Measurements from ENCODE around the gene ARHGEF6.
A peak's percentile ranks its signal among the peaks of the same experiment; 100 is the strongest.

ARHGEF6 gene

DNA sequence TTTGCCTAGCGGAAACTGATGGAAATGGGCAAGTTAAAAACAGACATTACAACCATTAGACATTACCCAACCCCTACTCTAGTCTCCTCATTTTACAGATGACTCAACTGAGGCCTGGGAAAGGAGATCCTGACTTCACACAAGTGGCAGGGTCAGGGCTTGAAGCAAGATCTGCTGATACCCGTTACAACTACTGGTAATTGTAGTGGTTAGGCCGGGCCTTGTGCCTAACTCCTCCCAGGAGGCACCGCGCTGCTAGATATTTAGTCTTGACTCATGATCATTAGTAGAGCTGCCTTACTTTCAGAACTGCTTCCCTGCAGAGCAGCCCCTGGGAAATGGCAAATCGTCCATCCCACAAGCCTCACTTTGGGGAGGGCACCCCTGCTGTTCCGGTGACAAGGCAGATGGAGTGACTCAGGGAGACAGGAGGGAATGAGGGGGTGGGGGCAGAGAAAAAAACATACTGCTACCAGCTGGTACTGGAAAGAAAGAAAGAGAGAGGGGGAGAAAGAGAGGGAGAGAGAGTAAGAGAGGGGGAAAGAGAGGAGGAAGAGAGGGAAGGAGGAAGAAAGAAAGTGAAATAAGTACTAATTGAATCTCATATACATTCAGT lies 12.2 kb downstream of the ARHGEF6 start:
- TF ChIP-seq, protein P1, sequence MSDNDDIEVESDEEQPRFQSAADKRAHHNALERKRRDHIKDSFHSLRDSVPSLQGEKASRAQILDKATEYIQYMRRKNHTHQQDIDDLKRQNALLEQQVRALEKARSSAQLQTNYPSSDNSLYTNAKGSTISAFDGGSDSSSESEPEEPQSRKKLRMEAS (IDR thresholded peaks at IDR 0.05; ENCODE audit: low read depth, low read length) = no peak
- TF ChIP-seq MYC (IDR thresholded peaks at IDR 0.05; ENCODE audit: low read depth, low read length) = peak; percentile 30; the same call in 1 of the 2 replicates
- H3K4me3 ChIP-seq (ENCODE audit: low read depth, low read length) = peak overlapping the region; percentile 51
- DNase-seq (ENCODE audit: low read depth) = peak; percentile 95

DNA sequence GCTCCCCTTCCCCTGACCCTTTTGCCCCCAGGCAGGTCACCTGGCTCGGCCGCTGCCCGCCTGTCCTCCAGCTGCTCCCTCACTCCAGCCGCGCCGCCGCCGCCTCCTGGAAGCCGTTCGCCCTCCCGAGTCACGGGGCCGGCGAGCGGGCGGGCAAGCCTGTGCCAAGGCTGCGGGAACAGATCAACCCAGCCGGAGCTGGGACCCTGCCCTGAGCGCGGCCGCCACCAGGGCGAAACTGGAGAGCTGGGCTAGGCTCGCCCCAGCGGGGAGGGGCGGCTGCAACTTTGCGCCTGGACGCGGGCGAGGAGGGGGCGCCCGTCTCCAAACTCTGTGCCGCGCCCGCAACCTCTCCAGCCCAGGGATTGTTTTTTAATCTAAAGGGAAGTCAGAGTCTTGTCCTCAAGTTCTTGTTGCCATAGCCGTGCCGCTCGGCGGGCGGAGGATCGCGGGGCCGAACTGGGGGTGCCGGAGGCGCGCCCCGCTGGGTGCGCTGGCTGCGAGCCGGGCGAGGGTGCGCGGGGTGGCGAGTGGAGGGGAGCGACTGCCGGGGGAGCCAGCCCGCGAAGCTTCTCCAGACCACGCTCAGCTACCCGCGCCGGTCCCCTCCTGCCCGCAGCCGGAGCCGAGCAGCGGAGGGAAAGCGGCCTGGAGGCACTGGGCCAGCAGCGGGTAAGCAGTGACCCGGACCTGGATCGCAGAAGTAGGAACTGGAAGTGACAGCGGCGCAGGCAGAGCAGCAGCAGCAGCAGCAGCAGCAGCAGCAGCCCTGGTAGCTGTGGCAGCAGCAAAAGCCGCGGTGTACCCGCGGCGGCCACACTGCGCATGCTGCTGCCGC lies 13.4 kb downstream of the ARHGEF6 start:
- H3K4me3 ChIP-seq (ENCODE audit: low read depth, low read length) = peak overlapping the region; percentile 51

DNA sequence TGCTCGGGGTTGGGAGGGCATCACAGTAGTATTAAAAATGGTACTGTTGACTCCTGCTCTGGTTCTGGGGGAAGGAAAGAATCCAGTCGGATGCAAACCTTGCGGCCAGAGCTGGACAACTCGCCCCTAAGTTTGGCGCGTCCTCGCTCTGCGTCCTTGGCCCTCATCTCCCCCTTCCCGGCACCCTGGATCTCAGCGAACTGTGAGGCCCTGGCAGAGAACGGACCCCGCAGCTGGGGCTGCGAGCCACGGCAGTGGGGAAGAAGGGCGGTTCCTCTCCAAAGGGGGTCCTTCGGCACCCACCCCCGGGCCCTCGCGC lies 14.0 kb downstream of the ARHGEF6 start:
- H3K4me3 ChIP-seq (ENCODE audit: low read depth, low read length) = no peak overlapping the region
- TF ChIP-seq, protein P1 (IDR thresholded peaks at IDR 0.05; ENCODE audit: low read depth, low read length) = no peak
- no peak for TF ChIP-seq POLR2A (IDR thresholded peaks at IDR 0.05; ENCODE audit: extremely low read depth, insufficient read length)
- TF ChIP-seq MYC (IDR thresholded peaks at IDR 0.05; ENCODE audit: low read depth, low read length) = no peak
- TF ChIP-seq, protein P2, sequence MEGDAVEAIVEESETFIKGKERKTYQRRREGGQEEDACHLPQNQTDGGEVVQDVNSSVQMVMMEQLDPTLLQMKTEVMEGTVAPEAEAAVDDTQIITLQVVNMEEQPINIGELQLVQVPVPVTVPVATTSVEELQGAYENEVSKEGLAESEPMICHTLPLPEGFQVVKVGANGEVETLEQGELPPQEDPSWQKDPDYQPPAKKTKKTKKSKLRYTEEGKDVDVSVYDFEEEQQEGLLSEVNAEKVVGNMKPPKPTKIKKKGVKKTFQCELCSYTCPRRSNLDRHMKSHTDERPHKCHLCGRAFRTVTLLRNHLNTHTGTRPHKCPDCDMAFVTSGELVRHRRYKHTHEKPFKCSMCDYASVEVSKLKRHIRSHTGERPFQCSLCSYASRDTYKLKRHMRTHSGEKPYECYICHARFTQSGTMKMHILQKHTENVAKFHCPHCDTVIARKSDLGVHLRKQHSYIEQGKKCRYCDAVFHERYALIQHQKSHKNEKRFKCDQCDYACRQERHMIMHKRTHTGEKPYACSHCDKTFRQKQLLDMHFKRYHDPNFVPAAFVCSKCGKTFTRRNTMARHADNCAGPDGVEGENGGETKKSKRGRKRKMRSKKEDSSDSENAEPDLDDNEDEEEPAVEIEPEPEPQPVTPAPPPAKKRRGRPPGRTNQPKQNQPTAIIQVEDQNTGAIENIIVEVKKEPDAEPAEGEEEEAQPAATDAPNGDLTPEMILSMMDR (IDR thresholded peaks at IDR 0.05; ENCODE audit: low read depth, low read length) = no peak
- no peak for DNase-seq (ENCODE audit: low read depth)

More for the DNA sequence above, 13.4 kb downstream of the ARHGEF6 start:
- DNase-seq (ENCODE audit: low read depth) = peak; percentile 86
- TF ChIP-seq, protein P1 (IDR thresholded peaks at IDR 0.05; ENCODE audit: low read depth, low read length) = no peak
- TF ChIP-seq POLR2A (IDR thresholded peaks at IDR 0.05; ENCODE audit: extremely low read depth, insufficient read length) = no peak
- no peak for TF ChIP-seq MYC (IDR thresholded peaks at IDR 0.05; ENCODE audit: low read depth, low read length)
- TF ChIP-seq, protein P2 (IDR thresholded peaks at IDR 0.05; ENCODE audit: low read depth, low read length) = no peak

DNA sequence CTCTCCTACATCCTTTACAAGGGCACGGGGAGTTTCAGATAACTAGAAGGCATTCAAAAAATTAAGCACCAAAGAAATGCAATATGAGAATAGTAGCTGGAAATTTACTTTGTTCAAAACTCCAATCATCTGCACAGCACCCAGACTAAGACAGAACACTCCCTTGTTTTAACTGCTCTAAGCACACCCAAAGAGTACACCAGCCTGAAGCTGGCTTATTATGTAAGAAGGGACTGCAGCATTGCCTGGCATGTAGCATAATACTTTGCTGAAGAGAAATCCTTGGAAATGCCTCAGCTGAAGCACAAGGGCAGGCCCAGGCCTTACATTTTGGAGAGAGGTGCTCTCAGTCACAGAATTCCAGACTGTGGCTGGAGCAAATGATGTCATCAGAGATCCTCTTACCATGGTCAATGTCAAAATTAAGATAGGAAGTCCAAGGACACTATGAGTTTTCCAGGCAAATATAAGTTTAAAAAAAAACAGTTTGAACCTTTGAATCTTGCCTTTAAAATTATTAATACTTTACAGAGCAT lies 14.8 kb downstream of the ARHGEF6 start:
- DNase-seq (ENCODE audit: low read depth) = no peak
- no peak overlapping the region for H3K4me3 ChIP-seq (ENCODE audit: low read depth, low read length)
- TF ChIP-seq, protein P2 (IDR thresholded peaks at IDR 0.05; ENCODE audit: low read depth, low read length) = no peak
- TF ChIP-seq POLR2A (IDR thresholded peaks at IDR 0.05; ENCODE audit: extremely low read depth, insufficient read length) (no peak), MYC (IDR thresholded peaks at IDR 0.05; ENCODE audit: low read depth, low read length) (no peak)
- TF ChIP-seq, protein P1 (IDR thresholded peaks at IDR 0.05; ENCODE audit: low read depth, low read length) = no peak

DNA sequence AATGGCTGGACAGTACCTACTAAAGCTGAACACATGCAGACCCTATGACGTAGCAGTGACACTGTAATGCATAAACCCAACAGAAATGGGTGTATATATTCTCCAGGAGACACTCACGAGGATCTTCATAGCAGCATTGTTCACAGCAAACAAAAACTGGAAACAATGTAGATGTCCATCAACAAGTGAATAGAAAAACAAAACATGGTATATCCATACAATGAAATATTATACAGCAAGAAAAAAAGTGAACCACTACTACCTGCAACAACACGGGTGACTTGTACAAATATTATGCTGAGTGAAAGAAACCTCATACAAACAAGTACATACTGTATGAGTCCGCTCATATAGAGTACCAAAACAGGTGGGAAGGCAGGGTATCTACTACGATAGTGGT lies 16.5 kb downstream of the ARHGEF6 start:
- TF ChIP-seq, protein P2 (IDR thresholded peaks at IDR 0.05; ENCODE audit: low read depth, low read length) = no peak
- DNase-seq (ENCODE audit: low read depth) = no peak

DNA sequence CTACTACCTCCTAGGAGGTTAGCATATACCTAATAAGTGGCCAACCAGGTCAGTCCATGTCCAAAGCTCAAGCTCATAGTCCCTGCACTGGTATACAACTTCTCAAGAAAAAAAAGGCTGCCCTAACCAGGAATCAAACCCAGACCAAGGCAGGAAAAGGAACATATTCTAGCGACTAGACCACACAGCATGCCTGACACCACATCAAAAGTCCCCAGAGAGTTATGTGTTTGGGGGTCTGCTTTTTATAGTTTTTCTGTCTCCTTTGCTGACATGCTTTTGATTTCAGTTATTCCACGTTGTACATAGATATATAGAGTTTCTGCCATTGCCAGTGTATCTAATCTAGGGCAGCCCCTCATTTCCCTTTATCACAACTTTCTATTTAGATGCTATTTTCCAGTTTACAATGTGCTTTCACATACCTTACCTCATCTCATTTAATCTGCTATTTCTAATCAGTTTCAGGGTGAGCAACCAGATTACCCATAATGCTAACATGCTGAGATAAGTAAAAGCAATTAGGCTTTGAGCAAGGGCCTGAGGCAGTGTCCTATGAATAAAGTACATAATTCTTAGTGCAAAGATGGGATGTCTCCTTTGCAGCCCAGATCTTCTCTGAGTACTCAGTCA lies 17.8 kb downstream of the ARHGEF6 start:
- H3K4me3 ChIP-seq (ENCODE audit: low read depth, low read length) = no peak overlapping the region
- DNase-seq (ENCODE audit: low read depth) = no peak
- TF ChIP-seq POLR2A (IDR thresholded peaks at IDR 0.05; ENCODE audit: extremely low read depth, insufficient read length) = no peak

More for the DNA sequence above, 16.5 kb downstream of the ARHGEF6 start:
- no peak overlapping the region for H3K4me3 ChIP-seq (ENCODE audit: low read depth, low read length)
